ENCODE measurements around the gene EIF4ENIF1. TPM values are rescaled to one million over a fixed set of nuclear protein-coding genes. Genes with fewer than 3 reads are reported as not detected.
"Not testable (repeated sequence)": the region's sequence is repeated elsewhere in the genome, so short reads cannot be mapped to it uniquely, and the experiment has no call there.

The EIF4ENIF1 gene
- polyA plus RNA-seq, 1 of the 3 experiments (the other 2 are of a cell fraction), result 18.4 TPM

GRCh38 chr22:31488346-31488883, 1.2 kb downstream of the EIF4ENIF1 start (continued):
- TF ChIP-seq GATA2 (CRISPR knock-in tag; IDR thresholded peaks at IDR 0.05) (no peak), SMC3 (IDR thresholded peaks at IDR 0.05; ENCODE audit: low read depth, low read length) (no peak), FOXJ3 (CRISPR knock-in tag; IDR thresholded peaks at IDR 0.05) (no peak), FOSL2 (IDR thresholded peaks at IDR 0.05; ENCODE audit: borderline replicate concordance, low read depth) (no peak)

GRCh38 chr22:31486951-31487350, 2.7 kb downstream of the EIF4ENIF1 start:
- H3K27ac ChIP-seq (ENCODE audit: low read depth in 2 of 2, low read length in 1 of 2), result no peak overlapping the region
- no peaks in the 10 kb centered on the region for H3K27me3 ChIP-seq (ENCODE audit: insufficient read depth)
- 97% methylated on average over 2 of the region's 2 CpGs for WGBS (ENCODE audit: low lambda C conversion rate)
- peaks cover 27 to 53% of the 10 kb centered on the region in 2 experiments for H3K36me3 ChIP-seq (replicated peaks in 1 of 2; ENCODE audit: control insufficient read depth in 1 of 2, insufficient read depth in 2 of 2, low read length in 1 of 2)
- TF ChIP-seq JUND (IDR thresholded peaks at IDR 0.05) (no peak), TEAD4 (IDR thresholded peaks at IDR 0.05; ENCODE audit: borderline replicate concordance, insufficient read depth) (no peak), USF2 (IDR thresholded peaks at IDR 0.05; ENCODE audit: borderline replicate concordance, low read depth, low read length) (no peak), TCF12 (IDR thresholded peaks at IDR 0.05) (no peak), CTCF (IDR thresholded peaks at IDR 0.05) (no peak), SIN3A (IDR thresholded peaks at IDR 0.05; ENCODE audit: borderline replicate concordance, low read depth, low read length) (no peak), PBX3 (IDR thresholded peaks at IDR 0.05) (no peak), ZBTB33 (IDR thresholded peaks at IDR 0.05; ENCODE audit: borderline replicate concordance, low read depth) (no peak), FOXM1 (IDR thresholded peaks at IDR 0.05; ENCODE audit: low read depth) (no peak), NRF1 (IDR thresholded peaks at IDR 0.05; ENCODE audit: low read depth, low read length) (no peak), NFIC (IDR thresholded peaks at IDR 0.05; ENCODE audit: borderline replicate concordance) (no peak), YY1 (IDR thresholded peaks at IDR 0.05; ENCODE audit: low read depth) (no peak), IRF3 (IDR thresholded peaks at IDR 0.05; ENCODE audit: low read depth, low read length) (no peak)
- CTCF ChIA-PET, result no interaction called here
- H3K4me3 ChIP-seq (ENCODE audit: low read depth in 2 of 2, low read length in 1 of 2), result no peak overlapping the region
- POLR2A ChIA-PET, result no interaction called here
- no peaks in the 10 kb centered on the region for H3K9me2 ChIP-seq
- no peak overlapping the region for H3K9ac ChIP-seq
- no peak for DNase-seq
- peaks cover 86% of the 10 kb centered on the region for H3K79me2 ChIP-seq (ENCODE audit: insufficient read depth)
- H3K4me2 ChIP-seq, result no peak overlapping the region
- H3K9me3 ChIP-seq, result no peaks in the 10 kb centered on the region
- peaks cover 5% of the 10 kb centered on the region for H4K20me1 ChIP-seq (ENCODE audit: insufficient read depth)
- peaks cover 6 to 8% of the 10 kb centered on the region in 2 experiments; a peak in 3 of 4 replicates for H3K4me1 ChIP-seq (ENCODE audit: control insufficient read depth in 1 of 2, insufficient read depth in 2 of 2, low read depth in 1 of 2, low read length in 1 of 2)
- peaks cover 4% of the 10 kb centered on the region for H3F3A ChIP-seq (replicated peaks; ENCODE audit: insufficient read depth)
- H2AFZ ChIP-seq (ENCODE audit: low read depth), result no peak overlapping the region

GRCh38 chr22:31486369-31486768, 3.3 kb downstream of the EIF4ENIF1 start:
- CTCF ChIA-PET; H3K27me3 ChIP-seq (ENCODE audit: insufficient read depth); POLR2A ChIA-PET; H3K4me3 ChIP-seq (ENCODE audit: low read depth in 2 of 2, low read length in 1 of 2); H3K9me2 ChIP-seq; H2AFZ ChIP-seq (ENCODE audit: low read depth); H3K9ac ChIP-seq; H3K9me3 ChIP-seq; DNase-seq; H4K20me1 ChIP-seq (ENCODE audit: insufficient read depth); H3F3A ChIP-seq (replicated peaks; ENCODE audit: insufficient read depth); H3K4me2 ChIP-seq; H3K27ac ChIP-seq (ENCODE audit: low read depth in 2 of 2, low read length in 1 of 2); H3K4me1 ChIP-seq (ENCODE audit: control insufficient read depth in 1 of 2, insufficient read depth in 2 of 2, low read depth in 1 of 2, low read length in 1 of 2): not testable (repeated sequence)
- WGBS (ENCODE audit: low lambda C conversion rate), result 93% methylated on average over 11 of the region's 11 CpGs
- peaks cover 86% of the 10 kb centered on the region for H3K79me2 ChIP-seq (ENCODE audit: insufficient read depth)
- peaks cover 31 to 59% of the 10 kb centered on the region in 2 experiments for H3K36me3 ChIP-seq (replicated peaks in 1 of 2; ENCODE audit: control insufficient read depth in 1 of 2, insufficient read depth in 2 of 2, low read length in 1 of 2)

Measured in SK-N-SH (cell line).